ENCODE measurements around the gene IL23A. TPM values are rescaled to one million over a fixed set of nuclear protein-coding genes. Genes with fewer than 3 reads are reported as not detected.
"Not testable (repeated sequence)": the region's sequence is repeated elsewhere in the genome, so short reads cannot be mapped to it uniquely, and the experiment has no call there.

IL23A gene
- total RNA-seq, 1 donor from 2014 or later = 0.56 TPM

GRCh38 chr12:56330936-56331490, 7.7 kb upstream of the IL23A start:
- Histone ChIP-seq H3K4me3 (no peak overlapping the region), H3K9me3 (no peaks in the 10 kb centered on the region), H3K4me1 (peaks cover 17% of the 10 kb centered on the region), H3K36me3 (peaks cover 27% of the 10 kb centered on the region), H3K27ac (no peak overlapping the region), H3K27me3 (ENCODE audit: low read depth) (no peaks in the 10 kb centered on the region)
- intact Hi-C loops (cut with DNase I) = no loop called here
- ATAC-seq (no peak), DNase-seq (no peak)
- no peak for TF ChIP-seq CTCF (IDR thresholded peaks at IDR 0.05)

- TF ChIP-seq CTCF (IDR thresholded peaks at IDR 0.05) = no peak
- peaks cover 20% of the 10 kb centered on the region for H3K4me1 ChIP-seq
- intact Hi-C loops (cut with DNase I) = no loop called here
- H3K27me3 ChIP-seq (ENCODE audit: low read depth) = no peaks in the 10 kb centered on the region
- DNase-seq (no peak), ATAC-seq (no peak)
- no peaks in the 10 kb centered on the region for H3K9me3 ChIP-seq
- H3K27ac ChIP-seq = peak overlapping the region; percentile 94
- peak overlapping the region; percentile 68 for H3K4me3 ChIP-seq
- H3K36me3 ChIP-seq = peaks cover 10% of the 10 kb centered on the region
Observed at GRCh38 chr12:56332512-56333196, 6.0 kb upstream of the IL23A start.

- Histone ChIP-seq H3K27me3 (ENCODE audit: low read depth) (no peaks in the 10 kb centered on the region), H3K27ac (peak overlapping the region; percentile 94), H3K4me1 (peaks cover 26% of the 10 kb centered on the region), H3K4me3 (peak overlapping the region; percentile 68), H3K9me3 (no peaks in the 10 kb centered on the region), H3K36me3 (peaks cover 4% of the 10 kb centered on the region)
- DNase-seq = no peak
- intact Hi-C loops (cut with DNase I) = no loop called here
- ATAC-seq = peak; percentile 5 to 18
- TF ChIP-seq CTCF (IDR thresholded peaks at IDR 0.05) = no peak
Observed at GRCh38 chr12:56333197-56333678, 5.4 kb upstream of the IL23A start.

GRCh38 chr12:56333679-56334489, 4.8 kb upstream of the IL23A start, which contains the start of gene PAN2:
TSS of gene PAN2 (minus strand) at chr12:56334000. CDS start at chr12:56333094, 906 bp downstream.
- Histone ChIP-seq H3K4me3 (peak within 1 kb of the TSS; percentile 68), H3K4me1 (peaks cover 32% of the 10 kb centered on the region), H3K27ac (peak within 1 kb of the TSS; percentile 94), H3K9me3 (no peaks in the 10 kb centered on the region), H3K36me3 (no peaks in the 10 kb centered on the region), H3K27me3 (ENCODE audit: low read depth) (no peaks in the 10 kb centered on the region)
- peak; percentile 60 for TF ChIP-seq CTCF (IDR thresholded peaks at IDR 0.05)
- DNase-seq (peak; percentile 96), ATAC-seq (peak; percentile 99)
- intact Hi-C loops (cut with DNase I) = no loop called here

- Histone ChIP-seq H3K27me3 (ENCODE audit: low read depth) (no peaks in the 10 kb centered on the region), H3K4me3 (peak overlapping the region; percentile 68), H3K4me1 (peaks cover 36% of the 10 kb centered on the region), H3K9me3 (no peaks in the 10 kb centered on the region), H3K27ac (peak overlapping the region; percentile 94), H3K36me3 (no peaks in the 10 kb centered on the region)
- intact Hi-C loops (cut with DNase I) = no loop called here
- ATAC-seq = no peak
- no peak for TF ChIP-seq CTCF (IDR thresholded peaks at IDR 0.05)
- DNase-seq = no peak
Observed at GRCh38 chr12:56334490-56334793, 4.2 kb upstream of the IL23A start.

GRCh38 chr12:56335527-56335926, 3.2 kb upstream of the IL23A start:
- H3K27me3 ChIP-seq (ENCODE audit: low read depth); DNase-seq; H3K36me3 ChIP-seq; H3K27ac ChIP-seq; ATAC-seq; H3K9me3 ChIP-seq; H3K4me3 ChIP-seq; intact Hi-C loops (cut with DNase I): not testable (repeated sequence)
- H3K4me1 ChIP-seq = peaks cover 36% of the 10 kb centered on the region

Data from lower lobe of right lung (tissue), 2 donors.